Panc1 (cell line): ENCODE results near the gene RALGPS1.

Experiments used
- CTCF ChIP-seq: fragments of 450-650 bp; IDR thresholded peaks from 2 replicates; pipeline ENCODE4 v1.5.1; 2017; ENCODE audit warnings: mild to moderate bottlenecking
- POLR2AphosphoS5 ChIP-seq: IDR thresholded peaks from 2 replicates; pipeline ENCODE4 v1.6.1; 2012; ENCODE audit warnings: mild to moderate bottlenecking, low read depth, low read length, moderate library complexity
- REST ChIP-seq, 2 experiments: IDR thresholded peaks; 2 replicates each; pipeline ENCODE4 v1.6.1; 2011 to 2012; ENCODE audit warnings: low read depth in 2 of 2, control low read depth in 1 of 2, low read length in 1 of 2, mild to moderate bottlenecking in 1 of 2, moderate library complexity in 1 of 2; ENCODE audit not compliant: insufficient read depth in 1 of 2
- TCF7L2 ChIP-seq: IDR thresholded peaks from 2 replicates; pipeline ENCODE4 v1.6.1; 2011; ENCODE audit warnings: mild to moderate bottlenecking, low read depth, low read length, inconsistent platforms

GRCh38 chr9:126959917-126960316 is 45.3 kb downstream of the RALGPS1 start:
- TF ChIP-seq REST (IDR thresholded peaks at IDR 0.05; ENCODE audit: insufficient read depth in 1 of 2, low read depth in 2 of 2, low read length in 1 of 2) (no peak), CTCF (no peak), POLR2AphosphoS5 (no peak), TCF7L2 (no peak)
